ENCODE data around the gene C15orf39.

- TF ChIP-seq CTCF (IDR thresholded peaks at IDR 0.05), result no peak
- no peak for TF ChIP-seq POLR2A (IDR thresholded peaks at IDR 0.05)
Observed at GRCh38 chr15:75212200-75212858, 10.6 kb downstream of the C15orf39 start.
